SH-SY5Y (cell line): Measurements from ENCODE around the gene OR6N2.

Experiments
- GATA2 ChIP-seq: IDR thresholded peaks from 2 replicates; pipeline ENCODE4 v1.6.1; 2011; ENCODE audit warnings: mild to moderate bottlenecking, low read depth, low read length
- GATA3 ChIP-seq: IDR thresholded peaks from 2 replicates; pipeline ENCODE4 v1.6.1; 2011; ENCODE audit warnings: low read depth, mild to moderate bottlenecking, low read length, moderate library complexity

DNA sequence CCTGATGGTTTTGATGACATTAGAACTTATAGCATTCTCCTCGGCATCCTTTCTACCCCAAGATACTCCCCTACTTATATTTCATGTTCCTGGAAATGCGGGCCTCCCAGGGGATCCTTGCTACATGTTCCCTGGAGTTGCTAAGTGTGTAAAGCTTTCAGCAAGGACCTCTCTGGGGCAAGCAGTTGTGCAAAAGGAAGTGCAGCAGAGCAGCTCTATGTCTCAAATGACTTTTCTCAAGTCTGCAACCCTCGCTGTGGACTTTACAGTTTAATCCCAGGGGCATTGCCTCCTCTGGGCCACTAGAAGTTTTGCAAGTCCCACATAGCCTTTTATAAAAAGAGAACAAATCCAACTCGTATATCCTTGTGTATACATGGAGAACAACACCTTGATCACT lies 29.3 kb upstream of the OR6N2 start:
- TF ChIP-seq GATA3 (no peak), GATA2 (no peak)
